OCI-LY3 (cell line): Measurements from ENCODE around the gene EIF1AD.
"Not testable (repeated sequence)": the region's sequence is repeated elsewhere in the genome, so short reads cannot be mapped to it uniquely, and the experiment has no call there.

Experiments
- H2AFZ ChIP-seq: fragments of 200-600, 300-600 bp; shearing (Covaris generic); 2 replicates; pipeline ENCODE4 v1.6.0; 2014; ENCODE audit warnings: antibody characterized with exemption, low read depth, low read length
- H3K27ac ChIP-seq: fragments of 200-600, 300-600 bp; sonication (generic); 2 replicates; pipeline ENCODE4 v1.5.1; 2014; ENCODE audit warnings: mild to moderate bottlenecking, low read length, moderate library complexity, mixed read lengths
- H3K27me3 ChIP-seq: fragments of 200-600, 300-600 bp; sonication (generic); 2 replicates; pipeline ENCODE4 v1.6.1; 2014; ENCODE audit warnings: low read depth, low read length, mixed read lengths
- H3K36me3 ChIP-seq: fragments of 200-600, 300-600 bp; sonication (generic); replicated peaks from 2 replicates; pipeline ENCODE3; 2014; ENCODE audit warnings: low read depth, low read length, mixed read lengths
- H3K4me1 ChIP-seq: fragments of 300-600, 200-600 bp; sonication (generic); 2 replicates; pipeline ENCODE4 v1.6.1; 2014; ENCODE audit warnings: low read length, mixed read lengths
- H3K4me2 ChIP-seq: fragments of 200-600, 300-600 bp; sonication (generic); 2 replicates; pipeline ENCODE4 v1.6.1; 2014; ENCODE audit warnings: low read length, mixed read lengths
- H3K4me3 ChIP-seq: fragments of 300-600, 200-600 bp; sonication (generic); 2 replicates; pipeline ENCODE4 v1.5.1; 2014; ENCODE audit warnings: antibody characterized with exemption, mild to moderate bottlenecking, low read length, moderate library complexity
- H3K79me2 ChIP-seq: fragments of 300-600, 200-600 bp; shearing (Covaris generic); 2 replicates; pipeline ENCODE4 v1.6.1; 2014; ENCODE audit warnings: mild to moderate bottlenecking, low read length, mixed read lengths
- H3K9ac ChIP-seq: fragments of 300-600, 200-600 bp; shearing (Covaris generic); 2 replicates; pipeline ENCODE4 v1.6.0; 2014; ENCODE audit warnings: mild to moderate bottlenecking, low read length, moderate library complexity
- H3K9me3 ChIP-seq: fragments of 200-600, 300-600 bp; shearing (Covaris generic); 2 replicates; pipeline ENCODE4 v1.6.1; 2014; ENCODE audit warnings: low read length, mixed read lengths; ENCODE audit not compliant: insufficient read depth
- H4K20me1 ChIP-seq: fragments of 200-600, 300-600 bp; sonication (generic); 2 replicates; pipeline ENCODE4 v1.6.1; 2016; ENCODE audit warnings: low read length, mixed read lengths; ENCODE audit not compliant: insufficient read depth
- EZH2phosphoT487 ChIP-seq: fragments of 200-600 bp; shearing (Covaris generic); IDR thresholded peaks from 2 replicates; pipeline ENCODE4 v1.6.1; 2018; ENCODE audit warnings: antibody characterized with exemption, mixed run types, low read depth
- TF ChIP-seq, protein P1 (sequence below): fragments of 200-600, 300-600 bp; sonication (generic); IDR thresholded peaks from 2 replicates; pipeline ENCODE4 v1.5.1; 2014; ENCODE audit warnings: antibody characterized with exemption, low read length, low read depth

EIF1AD gene

DNA sequence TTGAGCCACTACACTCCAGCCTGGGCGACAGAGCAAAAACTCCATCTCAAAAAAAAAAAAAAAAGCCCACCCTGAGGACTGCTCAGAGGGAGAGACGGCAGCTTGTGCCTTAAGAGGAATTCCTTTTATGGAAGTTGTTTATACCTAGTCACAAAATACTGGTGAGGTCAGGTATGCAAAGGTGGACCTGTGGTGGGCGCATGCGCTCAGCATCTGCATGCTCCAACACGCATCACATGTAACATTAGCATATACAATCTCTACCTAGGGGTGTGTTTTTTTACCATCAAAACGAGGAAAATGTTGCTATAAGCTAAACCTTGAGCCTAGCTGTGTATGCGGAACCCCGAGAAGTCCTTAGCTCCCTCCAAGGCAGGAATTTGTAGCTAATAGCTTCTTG, 47.2 kb downstream of the EIF1AD start:
- no peak overlapping the region for H2AFZ ChIP-seq
- no peak overlapping the region for H3K4me3 ChIP-seq
- TF ChIP-seq EZH2phosphoT487 = no peak
- TF ChIP-seq, protein P1, sequence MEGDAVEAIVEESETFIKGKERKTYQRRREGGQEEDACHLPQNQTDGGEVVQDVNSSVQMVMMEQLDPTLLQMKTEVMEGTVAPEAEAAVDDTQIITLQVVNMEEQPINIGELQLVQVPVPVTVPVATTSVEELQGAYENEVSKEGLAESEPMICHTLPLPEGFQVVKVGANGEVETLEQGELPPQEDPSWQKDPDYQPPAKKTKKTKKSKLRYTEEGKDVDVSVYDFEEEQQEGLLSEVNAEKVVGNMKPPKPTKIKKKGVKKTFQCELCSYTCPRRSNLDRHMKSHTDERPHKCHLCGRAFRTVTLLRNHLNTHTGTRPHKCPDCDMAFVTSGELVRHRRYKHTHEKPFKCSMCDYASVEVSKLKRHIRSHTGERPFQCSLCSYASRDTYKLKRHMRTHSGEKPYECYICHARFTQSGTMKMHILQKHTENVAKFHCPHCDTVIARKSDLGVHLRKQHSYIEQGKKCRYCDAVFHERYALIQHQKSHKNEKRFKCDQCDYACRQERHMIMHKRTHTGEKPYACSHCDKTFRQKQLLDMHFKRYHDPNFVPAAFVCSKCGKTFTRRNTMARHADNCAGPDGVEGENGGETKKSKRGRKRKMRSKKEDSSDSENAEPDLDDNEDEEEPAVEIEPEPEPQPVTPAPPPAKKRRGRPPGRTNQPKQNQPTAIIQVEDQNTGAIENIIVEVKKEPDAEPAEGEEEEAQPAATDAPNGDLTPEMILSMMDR = no peak

DNA sequence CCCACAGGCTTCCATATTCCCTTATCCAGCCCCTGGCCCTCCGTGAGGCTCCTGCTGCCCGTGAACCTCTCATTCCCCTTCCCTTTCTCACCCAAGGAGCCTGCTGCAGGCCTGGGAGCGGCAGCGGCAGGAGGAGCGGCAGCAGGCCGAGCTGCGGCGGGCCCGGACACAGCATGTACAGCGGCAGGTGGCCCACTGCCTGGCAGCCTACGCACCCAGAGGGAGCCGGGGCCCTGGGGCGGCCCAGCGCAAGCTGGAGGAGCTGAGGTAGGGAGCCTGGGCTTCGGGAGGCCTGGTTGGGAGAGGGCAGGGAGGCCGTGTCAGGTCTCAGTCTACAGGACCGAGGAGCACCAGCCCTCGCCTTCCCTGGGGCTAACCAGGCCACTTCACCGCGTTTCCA, 48.5 kb downstream of the EIF1AD start:
- TF ChIP-seq EZH2phosphoT487 = no peak
- TF ChIP-seq, protein P1 = no peak
- no peaks in the 10 kb centered on the region for H3K9me3 ChIP-seq
- H3K27ac ChIP-seq = no peak overlapping the region
- no peak overlapping the region for H3K4me2 ChIP-seq
- H3K4me3 ChIP-seq = no peak overlapping the region
- H4K20me1 ChIP-seq = no peaks in the 10 kb centered on the region
- no peaks in the 10 kb centered on the region for H3K27me3 ChIP-seq
- H3K36me3 ChIP-seq = no peaks in the 10 kb centered on the region
- H3K79me2 ChIP-seq = no peaks in the 10 kb centered on the region
- H2AFZ ChIP-seq = no peak overlapping the region
- H3K9ac ChIP-seq = no peak overlapping the region
- peaks cover 11% of the 10 kb centered on the region for H3K4me1 ChIP-seq

More for the DNA sequence above, 47.2 kb downstream of the EIF1AD start:
- no peak overlapping the region for H3K9ac ChIP-seq
- H3K4me2 ChIP-seq = no peak overlapping the region
- peaks cover 11% of the 10 kb centered on the region for H3K4me1 ChIP-seq
- H3K79me2 ChIP-seq = no peaks in the 10 kb centered on the region
- H3K36me3 ChIP-seq = no peaks in the 10 kb centered on the region
- H3K9me3 ChIP-seq = no peaks in the 10 kb centered on the region
- no peaks in the 10 kb centered on the region for H4K20me1 ChIP-seq
- H3K27me3 ChIP-seq = no peaks in the 10 kb centered on the region
- H3K27ac ChIP-seq = no peak overlapping the region

DNA sequence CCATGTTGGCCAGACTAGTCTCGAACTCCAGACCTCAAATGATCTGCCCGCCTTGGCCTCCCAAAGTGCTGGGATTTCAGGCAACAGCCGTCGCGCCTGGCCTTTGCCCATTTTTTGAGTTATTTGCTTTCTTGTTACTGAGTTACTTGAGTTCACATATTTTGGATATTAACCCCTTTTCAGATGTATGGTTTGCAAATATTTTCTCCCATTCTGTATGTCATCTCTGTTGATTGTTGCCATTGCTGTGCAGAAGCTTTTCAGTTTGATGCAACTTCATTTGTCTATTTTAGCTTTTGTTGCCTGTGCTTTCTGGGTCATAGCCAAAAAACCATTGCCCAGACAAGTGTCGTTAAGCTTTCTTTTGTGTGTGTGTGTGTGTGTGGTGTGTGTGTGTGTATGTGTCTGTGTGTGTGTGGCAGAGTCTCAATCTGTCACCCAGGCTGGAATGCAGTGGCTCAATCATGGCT, 49.9 kb downstream of the EIF1AD start:
- no peak overlapping the region for H3K9ac ChIP-seq
- TF ChIP-seq EZH2phosphoT487 = no peak
- TF ChIP-seq, protein P1 = no peak

DNA sequence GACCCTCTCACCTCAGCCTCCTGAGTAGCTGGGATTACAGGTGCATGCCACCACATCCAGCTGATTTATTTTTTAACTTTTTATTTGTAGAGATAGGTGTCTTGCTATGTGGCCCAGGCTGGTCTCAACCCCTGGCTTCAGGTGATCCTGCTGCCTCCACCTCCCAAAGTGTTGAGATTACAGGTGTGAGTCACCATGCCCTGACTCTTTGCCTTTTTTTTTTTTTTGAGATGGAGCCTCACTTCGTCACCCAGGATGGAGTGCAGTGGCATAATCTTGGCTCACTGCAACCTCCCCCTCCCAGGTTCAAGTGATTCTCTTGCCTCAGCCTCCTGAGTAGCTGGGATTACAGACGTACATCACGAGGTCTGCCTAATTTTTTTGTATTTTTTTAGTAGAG, 50.3 kb downstream of the EIF1AD start:
- H2AFZ ChIP-seq, H3K4me3 ChIP-seq, H3K27me3 ChIP-seq, H3K9me3 ChIP-seq, H3K27ac ChIP-seq, H3K79me2 ChIP-seq, H3K36me3 ChIP-seq, H3K4me2 ChIP-seq, H3K9ac ChIP-seq, H3K4me1 ChIP-seq, H4K20me1 ChIP-seq: not testable (repeated sequence)

More for the DNA sequence above, 49.9 kb downstream of the EIF1AD start:
- no peaks in the 10 kb centered on the region for H3K79me2 ChIP-seq
- no peak overlapping the region for H3K4me2 ChIP-seq
- no peaks in the 10 kb centered on the region for H4K20me1 ChIP-seq
- H3K27me3 ChIP-seq = no peaks in the 10 kb centered on the region
- H3K27ac ChIP-seq = no peak overlapping the region
- peaks cover 9% of the 10 kb centered on the region for H3K4me1 ChIP-seq
- H3K4me3 ChIP-seq = no peak overlapping the region
- H3K9me3 ChIP-seq = no peaks in the 10 kb centered on the region
- no peak overlapping the region for H2AFZ ChIP-seq
- H3K36me3 ChIP-seq = no peaks in the 10 kb centered on the region

DNA sequence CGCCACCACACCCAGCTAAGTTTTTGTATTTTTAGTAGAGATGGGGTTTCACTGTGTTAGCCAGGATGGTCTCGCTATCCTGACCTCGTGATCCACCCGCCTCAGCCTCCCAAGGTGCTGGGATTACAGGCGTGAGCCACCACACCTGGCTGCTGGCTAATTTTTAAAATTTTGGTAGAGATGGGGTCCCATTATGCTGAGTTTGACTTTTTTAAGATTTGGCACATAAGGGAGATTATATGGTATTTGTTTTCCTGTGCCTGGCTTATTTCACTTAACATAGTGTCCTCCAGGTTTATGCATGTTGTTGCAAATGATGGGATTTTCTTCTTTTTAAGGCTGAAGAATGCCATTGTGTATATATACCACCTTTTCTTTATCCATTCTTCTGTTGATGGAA, 51.2 kb downstream of the EIF1AD start:
- not testable (repeated sequence) for H3K9ac ChIP-seq, H3K79me2 ChIP-seq, H4K20me1 ChIP-seq, H3K4me1 ChIP-seq, H3K4me2 ChIP-seq, H3K9me3 ChIP-seq, H3K27me3 ChIP-seq, H2AFZ ChIP-seq, H3K27ac ChIP-seq, H3K4me3 ChIP-seq, H3K36me3 ChIP-seq
